PC-9 (cell line): ENCODE data around the gene MYBBP1A. TPM values are rescaled to one million over a fixed set of nuclear protein-coding genes. Genes with fewer than 3 reads are reported as not detected.

Experiments
- BruUV-seq: library from RNA; stranded (reverse); fragments of 400-500 nt; replicated peaks from 2 replicates; lab custom pipeline; 2021; lab: Mats Ljungman, UMichigan
- CTCF ChIA-PET: fragments of 300-600 bp; sonication (Branson Sonifier 250); formaldehyde crosslinking; loops from one replicate; lab custom pipeline; 2022; ENCODE audit warnings: antibody characterized with exemption; lab: Charles Lee
- POLR2A ChIA-PET: fragments of 300-600 bp; sonication (Branson Sonifier 250); formaldehyde crosslinking; loops from one replicate; lab custom pipeline; 2022; ENCODE audit warnings: antibody characterized with exemption; ENCODE audit not compliant: unreplicated experiment; lab: Charles Lee
- DNase-seq, 2 experiments: peaks; one replicate each; pipeline versions ENCODE4 v3.0.0 to v3.0.0-alpha.2; 2015 to 2022; ENCODE audit warnings: mixed read lengths in 1 of 2
- H2AFZ ChIP-seq: fragments of 200-600 bp; sonication (generic); 2 replicates; pipeline ENCODE4 v1.8.1; 2017; ENCODE audit warnings: antibody characterized with exemption
- H3F3A ChIP-seq: fragments of 200-600 bp; sonication (generic); 2 replicates; pipeline ENCODE4 v1.8.1; 2017; ENCODE audit warnings: antibody characterized with exemption, mild to moderate bottlenecking, low read depth; ENCODE audit not compliant: insufficient read depth
- H3K27ac ChIP-seq: fragments of 200-600 bp; sonication (generic); 2 replicates; pipeline ENCODE4 v1.6.1; 2016; ENCODE audit warnings: mixed run types
- H3K27me3 ChIP-seq: fragments of 200-600 bp; sonication (generic); 2 replicates; pipeline ENCODE4 v1.6.1; 2016; ENCODE audit warnings: low read depth, mixed run types; ENCODE audit not compliant: insufficient read depth
- H3K36me3 ChIP-seq: fragments of 200-600 bp; sonication (generic); 2 replicates; pipeline ENCODE4 v1.6.1; 2016; ENCODE audit warnings: low read depth, mixed run types
- H3K4me1 ChIP-seq: fragments of 200-600 bp; sonication (generic); replicated peaks from 2 replicates; pipeline ENCODE4 v1.6.1; 2016; ENCODE audit warnings: mixed run types; ENCODE audit not compliant: insufficient read depth
- H3K4me2 ChIP-seq: fragments of 200-600 bp; sonication (generic); 2 replicates; pipeline ENCODE4 v1.6.1; 2017; ENCODE audit warnings: mixed run types
- H3K4me3 ChIP-seq: fragments of 200-600 bp; sonication (generic); 2 replicates; pipeline ENCODE4 v1.6.1; 2016; ENCODE audit warnings: mixed run types
- H3K79me2 ChIP-seq: fragments of 200-600 bp; sonication (generic); 2 replicates; pipeline ENCODE4 v1.6.1; 2017; ENCODE audit warnings: low read depth, mixed run types
- H3K9me2 ChIP-seq: fragments of 200-600 bp; sonication (generic); 2 replicates; pipeline ENCODE4 v1.8.1; 2017; ENCODE audit warnings: mild to moderate bottlenecking; ENCODE audit not compliant: insufficient read depth
- H3K9me3 ChIP-seq: fragments of 200-600 bp; sonication (generic); 2 replicates; pipeline ENCODE4 v1.8.1; 2016; ENCODE audit warnings: low read depth; ENCODE audit not compliant: insufficient read depth
- H4K20me1 ChIP-seq: fragments of 200-600 bp; sonication (generic); 2 replicates; pipeline ENCODE4 v1.8.1; 2017; ENCODE audit not compliant: insufficient read depth
- EZH2 ChIP-seq: fragments of 200-600 bp; sonication (generic); IDR thresholded peaks from 2 replicates; pipeline ENCODE4 v1.8.0; 2017; ENCODE audit warnings: antibody characterized with exemption, low read depth
- intact Hi-C: fragments of 100-400 bp; cut with micrococcal nuclease; formaldehyde crosslinking; loops from one replicate; pipeline ENCODE4 v1.10.0; 2022; ENCODE audit not compliant: unreplicated experiment
- total RNA-seq: library from RNA; stranded (reverse); gene quantifications from 2 replicates; pipeline ENCODE4 v1.2.3, GENCODE V29; 2021
- TF ChIP-seq, protein P1 (sequence below): fragments of 200-600 bp; sonication (generic); conservative IDR thresholded peaks from 2 replicates; pipeline ENCODE4 v1.6.1; 2017; ENCODE audit warnings: mixed run types, antibody characterized with exemption, mild to moderate bottlenecking, moderate library complexity

MYBBP1A gene
- total RNA-seq, 1 experiment from 2014 or later = 89.1 TPM

- Histone ChIP-seq H3K4me2 (no peak overlapping the region), H2AFZ (no peak overlapping the region), H3F3A (peaks cover 87% of the 10 kb centered on the region), H3K9me2 (no peaks in the 10 kb centered on the region), H3K79me2 (peaks cover 15% of the 10 kb centered on the region), H3K4me1 (peaks cover 12% of the 10 kb centered on the region; the same call in 1 of the 2 replicates), H3K36me3 (peaks cover 12% of the 10 kb centered on the region; the same call in 1 of the 2 replicates), H3K27me3 (no peaks in the 10 kb centered on the region), H3K4me3 (no peak overlapping the region), H3K27ac (no peak overlapping the region), H4K20me1 (no peaks in the 10 kb centered on the region), H3K9me3 (no peaks in the 10 kb centered on the region)
- TF ChIP-seq, protein P1, sequence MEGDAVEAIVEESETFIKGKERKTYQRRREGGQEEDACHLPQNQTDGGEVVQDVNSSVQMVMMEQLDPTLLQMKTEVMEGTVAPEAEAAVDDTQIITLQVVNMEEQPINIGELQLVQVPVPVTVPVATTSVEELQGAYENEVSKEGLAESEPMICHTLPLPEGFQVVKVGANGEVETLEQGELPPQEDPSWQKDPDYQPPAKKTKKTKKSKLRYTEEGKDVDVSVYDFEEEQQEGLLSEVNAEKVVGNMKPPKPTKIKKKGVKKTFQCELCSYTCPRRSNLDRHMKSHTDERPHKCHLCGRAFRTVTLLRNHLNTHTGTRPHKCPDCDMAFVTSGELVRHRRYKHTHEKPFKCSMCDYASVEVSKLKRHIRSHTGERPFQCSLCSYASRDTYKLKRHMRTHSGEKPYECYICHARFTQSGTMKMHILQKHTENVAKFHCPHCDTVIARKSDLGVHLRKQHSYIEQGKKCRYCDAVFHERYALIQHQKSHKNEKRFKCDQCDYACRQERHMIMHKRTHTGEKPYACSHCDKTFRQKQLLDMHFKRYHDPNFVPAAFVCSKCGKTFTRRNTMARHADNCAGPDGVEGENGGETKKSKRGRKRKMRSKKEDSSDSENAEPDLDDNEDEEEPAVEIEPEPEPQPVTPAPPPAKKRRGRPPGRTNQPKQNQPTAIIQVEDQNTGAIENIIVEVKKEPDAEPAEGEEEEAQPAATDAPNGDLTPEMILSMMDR = no peak
- TF ChIP-seq EZH2 = no peak
- ChIA-PET POLR2A (interaction anchor here (0.7 kb wide), 1 partner anchor 30 kb away, joined by 11 read pairs; no protein-coding TSS in a partner anchor), CTCF (no interaction called here)
- intact Hi-C loops = no loop called here
- no peak for DNase-seq
- no TSS peak for BruUV-seq
These were observed 25.5 kb downstream of the MYBBP1A start for GRCh38 chr17:4529533-4530152.

GRCh38 chr17:4527566-4528125 is 27.5 kb downstream of the MYBBP1A start:
- ChIA-PET POLR2A (interaction anchor here (0.7 kb wide), 1 partner anchor 825 kb away, joined by 3 read pairs; no protein-coding TSS in a partner anchor), CTCF (no interaction called here)
- TF ChIP-seq, protein P1 = no peak
- no peak for TF ChIP-seq EZH2
- H3K4me3 ChIP-seq = no peak overlapping the region
- H3F3A ChIP-seq = peaks cover 87% of the 10 kb centered on the region
- peaks cover 35% of the 10 kb centered on the region for H3K79me2 ChIP-seq
- no peak overlapping the region for H3K4me2 ChIP-seq
- no peaks in the 10 kb centered on the region for H3K4me1 ChIP-seq
- BruUV-seq = TSS peak; percentile 18
- H2AFZ ChIP-seq = no peak overlapping the region
- H3K27ac ChIP-seq = no peak overlapping the region
- H3K27me3 ChIP-seq = no peaks in the 10 kb centered on the region
- H3K36me3 ChIP-seq = peaks cover 21% of the 10 kb centered on the region; the same call in 1 of the 2 replicates
- no peaks in the 10 kb centered on the region for H3K9me2 ChIP-seq
- DNase-seq = no peak
- no peaks in the 10 kb centered on the region for H4K20me1 ChIP-seq
- intact Hi-C loops = no loop called here
- H3K9me3 ChIP-seq = no peaks in the 10 kb centered on the region

GRCh38 chr17:4527134-4527533 is 28.1 kb downstream of the MYBBP1A start:
- Histone ChIP-seq H3K9me3 (no peaks in the 10 kb centered on the region), H3K4me1 (peaks cover 3% of the 10 kb centered on the region), H3F3A (peaks cover 85% of the 10 kb centered on the region), H4K20me1 (no peaks in the 10 kb centered on the region), H3K4me2 (no peak overlapping the region), H3K27ac (no peak overlapping the region), H3K36me3 (peaks cover 26% of the 10 kb centered on the region; the same call in 1 of the 2 replicates), H3K79me2 (peaks cover 40% of the 10 kb centered on the region), H3K9me2 (no peaks in the 10 kb centered on the region), H3K4me3 (no peak overlapping the region), H3K27me3 (no peaks in the 10 kb centered on the region), H2AFZ (no peak overlapping the region)
- POLR2A ChIA-PET = interaction anchor here (0.7 kb wide), 1 partner anchor 824 kb away, joined by 3 read pairs; no protein-coding TSS in a partner anchor
- no peak for DNase-seq
- BruUV-seq = no TSS peak
- CTCF ChIA-PET = no interaction called here
- TF ChIP-seq EZH2 = no peak
- TF ChIP-seq, protein P1 = no peak
- intact Hi-C loops = no loop called here
